Kidney (tissue), 22 donors: Measurements from ENCODE around the gene ARMC6. TPM values are rescaled to one million over a fixed set of nuclear protein-coding genes. Genes with fewer than 3 reads are reported as not detected.

ENCODE experiments used
- DNase-seq, 5 donors: peaks; one replicate each; pipeline ENCODE4 v3.0.0-alpha.2; 2013 to 2020
- FAIRE-seq: peaks from 2 replicates; lab custom pipeline; 2012; peaks lifted over from hg19 to GRCh38; lab: Jason Lieb, UNC
- H3K27ac ChIP-seq, 2 donors: one replicate each; pipeline ENCODE4 v1.7.0; 2013; ENCODE audit warnings: low read depth in 2 of 2, low read length in 2 of 2, inconsistent platforms in 1 of 2
- H3K27me3 ChIP-seq: one replicate; pipeline ENCODE4 v1.7.1; 2013; ENCODE audit warnings: low read length, inconsistent platforms; ENCODE audit not compliant: control insufficient read depth, insufficient read depth
- H3K36me3 ChIP-seq, 3 donors: one replicate each; pipeline versions ENCODE4 v1.7.0 to v1.7.1; 2013; ENCODE audit warnings: low read length in 3 of 3, control low read depth in 1 of 3, inconsistent platforms in 1 of 3; ENCODE audit not compliant: insufficient read depth in 3 of 3, control insufficient read depth in 2 of 3
- H3K4me1 ChIP-seq, 3 donors: one replicate each; pipeline versions ENCODE4 v1.7.0 to v1.7.1; 2013; ENCODE audit warnings: low read length in 3 of 3, inconsistent platforms in 1 of 3, low read depth in 1 of 3; ENCODE audit not compliant: control insufficient read depth in 2 of 3, insufficient read depth in 2 of 3
- H3K4me3 ChIP-seq, 3 donors: one replicate each; pipeline versions ENCODE4 v1.7.0 to v1.8.1; 2013; ENCODE audit warnings: low read length in 3 of 3, control low read depth in 1 of 3, inconsistent platforms in 1 of 3
- H3K9ac ChIP-seq, 3 donors: one replicate each; pipeline versions ENCODE4 v1.7.0 to v1.7.1; 2013; ENCODE audit warnings: low read length in 3 of 3, control low read depth in 1 of 3, inconsistent platforms in 1 of 3
- H3K9me3 ChIP-seq, 3 donors: one replicate each; pipeline versions ENCODE4 v1.7.0 to v1.7.1; 2013; ENCODE audit warnings: low read length in 3 of 3, control low read depth in 1 of 3, inconsistent platforms in 1 of 3; ENCODE audit not compliant: control insufficient read depth in 2 of 3, insufficient read depth in 1 of 3
- intact Hi-C: fragments of 100-400 bp; cut with DNase I; formaldehyde crosslinking; loops from one replicate; pipeline ENCODE4 v1.11.1; 2022
- long read RNA-seq, 10 donors: library from polyadenylated mRNA in 1 of 10; unstranded in 1 of 10; transcript quantifications; one replicate each; pipeline ENCODE4 v2.0.0 and lab custom pipeline, GENCODE V29; 2021 to 2026
- polyA plus RNA-seq: library from polyadenylated mRNA; stranded (reverse); fragments of 350-450 nt; fragmentation: Illumina TruSeq; extraction: RNeasy Lipid Tissue Mini Kit (QIAGEN cat#74804); gene quantifications from one replicate; pipeline ENCODE4 v1.2.3, GENCODE V29; 2014; ENCODE audit warnings: low read depth, low replicate concordance; ENCODE audit not compliant: insufficient read depth
- total RNA-seq: library from RNA; stranded (reverse); fragmentation: NEBNext Ultra II Directional; extraction: Animal tissue kit (Norgen Biotek cat#: 25700); gene quantifications from one replicate; pipeline ENCODE4 v1.2.1, GENCODE V29; 2021
- TF ChIP-seq, protein P1 (sequence below): IDR thresholded peaks from 3 replicates; pipeline ENCODE4 v1.5.1; 2012; ENCODE audit warnings: mild to moderate bottlenecking, moderate library complexity, borderline replicate concordance; ENCODE audit not compliant: insufficient read depth; ENCODE audit errors: extremely low read depth
- donor health status: control.
- donor health status: control.
- donor health status: control.
- donor health status: control.
- donor health status: control.
- donor health status: DM: yes; HTN: yes; CAD: no.
- donor health status: Normal renal cell carcinoma (clear cell type).

ARMC6 gene
- total RNA-seq (23.0 TPM), polyA plus RNA-seq (24.6 TPM)
- long read RNA-seq, donor 1, transcript ARMC6-202 (8 exons, 2,383 nt): major isoform, 8 of 15 reads
- long read RNA-seq, donor 1, partial matches to known transcripts: 6 of 15 reads
- long read RNA-seq, donor 1, other reads (novel, unspliced or antisense): 0 of 15 reads
- long read RNA-seq, donor 2, partial matches to known transcripts: 0 of 4 reads
- long read RNA-seq, donor 2, other reads (novel, unspliced or antisense): 0 of 4 reads
- long read RNA-seq, donor 3, transcript ARMC6-202 (8 exons, 2,383 nt): major isoform, 6 of 7 reads
- long read RNA-seq, donor 3, partial matches to known transcripts: 0 of 7 reads
- long read RNA-seq, donor 3, other reads (novel, unspliced or antisense): 0 of 7 reads
- long read RNA-seq, donor 4, transcript ARMC6-202 (8 exons, 2,383 nt): major isoform, 14 of 20 reads
- long read RNA-seq, donor 4, partial matches to known transcripts: 5 of 20 reads
- long read RNA-seq, donor 4, other reads (novel, unspliced or antisense): 0 of 20 reads
- long read RNA-seq, donor 5: 0 reads
- long read RNA-seq, donor 6, partial matches to known transcripts: 5 of 6 reads
- long read RNA-seq, donor 6, other reads (novel, unspliced or antisense): 0 of 6 reads
- long read RNA-seq, donor 7, transcript ARMC6-206 (9 exons, 2,488 nt): minor isoform, 12 of 48 reads
- long read RNA-seq, donor 7, transcript ARMC6-202 (8 exons, 2,383 nt): major isoform, 24 of 48 reads
- long read RNA-seq, donor 7, partial matches to known transcripts: 2 of 48 reads
- long read RNA-seq, donor 7, other reads (novel, unspliced or antisense): 9 of 48 reads
- long read RNA-seq, donor 8, transcript ARMC6-202 (8 exons, 2,383 nt): major isoform, 6 of 12 reads
- long read RNA-seq, donor 8, partial matches to known transcripts: 5 of 12 reads
- long read RNA-seq, donor 8, other reads (novel, unspliced or antisense): 0 of 12 reads
- long read RNA-seq, donor 9, partial matches to known transcripts: 0 of 3 reads
- long read RNA-seq, donor 9, other reads (novel, unspliced or antisense): 0 of 3 reads
- long read RNA-seq, donor 10, partial matches to known transcripts: 0 of 4 reads
- long read RNA-seq, donor 10, other reads (novel, unspliced or antisense): 0 of 4 reads

DNA sequence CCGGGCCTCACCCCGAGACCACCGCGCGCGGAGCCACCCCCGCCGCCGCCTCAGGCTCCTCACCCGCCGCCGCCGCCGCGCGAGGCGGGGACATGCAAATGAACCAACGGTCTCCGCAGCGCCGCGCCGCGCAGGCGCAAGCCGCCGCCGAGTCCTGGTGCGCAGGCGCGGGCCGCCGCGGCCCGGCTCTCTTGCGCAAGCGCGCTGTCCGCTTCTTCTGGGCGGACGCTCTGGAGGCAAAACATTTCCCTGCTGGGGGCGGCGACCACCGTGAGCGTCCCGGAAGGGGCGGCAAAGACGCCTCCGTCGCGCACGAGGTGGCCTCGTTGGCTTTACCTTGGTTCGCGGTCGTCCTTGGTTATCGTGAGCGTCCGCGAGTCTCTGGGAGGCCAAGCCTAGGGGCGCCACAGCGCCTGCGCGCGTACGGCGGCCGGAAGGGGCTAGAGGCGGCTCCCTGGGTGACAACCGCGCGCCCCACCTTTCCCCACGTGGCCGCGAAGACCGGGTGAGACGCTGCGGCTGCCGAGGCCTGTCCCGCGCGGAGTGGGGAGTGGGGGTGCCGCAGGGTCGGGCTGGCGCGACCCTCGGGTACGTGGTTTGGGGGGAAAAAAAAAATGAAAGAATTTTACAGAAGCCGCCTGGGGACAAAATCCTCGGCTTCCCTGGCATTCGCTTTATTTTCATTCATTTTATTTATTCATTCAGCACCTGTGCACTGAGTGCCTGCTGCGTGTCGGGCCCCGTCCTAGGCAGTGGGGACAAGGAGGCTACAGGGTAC lies at the start of gene ARMC6, which contains the start of gene SUGP2:
Gene ARMC6, plus strand, starts transcription at position 178 of the 778 bp plus-strand sequence. CDS start 607 bp downstream, outside the sequence.
Gene SUGP2, minus strand, starts transcription at position 92 of the 778 bp plus-strand sequence. CDS start 2,446 bp downstream, outside the sequence.
- Histone ChIP-seq H3K9ac (peak within 1 kb of the TSS; percentile 75 to 85 (median 80)), H3K4me1 (peaks cover 0 to 12% (median 0%) of the 10 kb centered on the region in 3 donors), H3K4me3 (peak within 1 kb of the TSS; percentile 81 to 90 (median 85)), H3K27ac (peak within 1 kb of the TSS; percentile 87 to 92), H3K36me3 (peaks cover 0 to 4% (median 0%) of the 10 kb centered on the region in 3 donors), H3K27me3 (no peaks in the 10 kb centered on the region), H3K9me3 (no peaks in the 10 kb centered on the region)
- DNase-seq (peak; percentile 93 to 96 (median 95)), FAIRE-seq (no peak)
- TF ChIP-seq, protein P1, sequence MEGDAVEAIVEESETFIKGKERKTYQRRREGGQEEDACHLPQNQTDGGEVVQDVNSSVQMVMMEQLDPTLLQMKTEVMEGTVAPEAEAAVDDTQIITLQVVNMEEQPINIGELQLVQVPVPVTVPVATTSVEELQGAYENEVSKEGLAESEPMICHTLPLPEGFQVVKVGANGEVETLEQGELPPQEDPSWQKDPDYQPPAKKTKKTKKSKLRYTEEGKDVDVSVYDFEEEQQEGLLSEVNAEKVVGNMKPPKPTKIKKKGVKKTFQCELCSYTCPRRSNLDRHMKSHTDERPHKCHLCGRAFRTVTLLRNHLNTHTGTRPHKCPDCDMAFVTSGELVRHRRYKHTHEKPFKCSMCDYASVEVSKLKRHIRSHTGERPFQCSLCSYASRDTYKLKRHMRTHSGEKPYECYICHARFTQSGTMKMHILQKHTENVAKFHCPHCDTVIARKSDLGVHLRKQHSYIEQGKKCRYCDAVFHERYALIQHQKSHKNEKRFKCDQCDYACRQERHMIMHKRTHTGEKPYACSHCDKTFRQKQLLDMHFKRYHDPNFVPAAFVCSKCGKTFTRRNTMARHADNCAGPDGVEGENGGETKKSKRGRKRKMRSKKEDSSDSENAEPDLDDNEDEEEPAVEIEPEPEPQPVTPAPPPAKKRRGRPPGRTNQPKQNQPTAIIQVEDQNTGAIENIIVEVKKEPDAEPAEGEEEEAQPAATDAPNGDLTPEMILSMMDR: no peak
- intact Hi-C loops: no loop called here

DNA sequence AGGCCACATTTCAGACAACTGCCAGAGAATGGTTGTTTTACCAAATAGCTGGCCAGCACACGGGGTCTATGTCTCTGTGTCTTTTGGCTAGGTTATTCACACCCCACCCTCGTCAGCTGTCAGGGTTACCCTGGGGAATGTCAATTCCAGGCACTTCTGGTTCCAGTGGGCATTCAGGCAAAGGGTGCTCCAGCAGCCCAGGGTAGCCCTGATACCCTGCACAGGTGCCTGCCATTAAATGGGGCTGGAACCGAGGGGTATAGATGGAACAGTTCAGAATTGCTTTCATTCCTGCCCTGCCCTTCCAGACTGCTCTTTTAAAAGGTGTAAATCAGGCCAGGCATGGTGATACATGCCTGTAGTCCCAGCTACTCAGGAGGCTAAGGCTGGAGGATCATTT lies 49.2 kb upstream of the ARMC6 start:
- FAIRE-seq (no peak), DNase-seq (no peak)
- H3K9me3 ChIP-seq: no peaks in the 10 kb centered on the region
- no peaks in the 10 kb centered on the region for H3K27me3 ChIP-seq
- intact Hi-C loops: no loop called here
- no peak overlapping the region for H3K27ac ChIP-seq
- H3K9ac ChIP-seq: no peak overlapping the region
- H3K36me3 ChIP-seq: no peaks in the 10 kb centered on the region
- H3K4me1 ChIP-seq: peaks cover 0 to 5% (median 2%) of the 10 kb centered on the region in 3 donors
- H3K4me3 ChIP-seq: no peak overlapping the region
- TF ChIP-seq, protein P1: no peak

DNA sequence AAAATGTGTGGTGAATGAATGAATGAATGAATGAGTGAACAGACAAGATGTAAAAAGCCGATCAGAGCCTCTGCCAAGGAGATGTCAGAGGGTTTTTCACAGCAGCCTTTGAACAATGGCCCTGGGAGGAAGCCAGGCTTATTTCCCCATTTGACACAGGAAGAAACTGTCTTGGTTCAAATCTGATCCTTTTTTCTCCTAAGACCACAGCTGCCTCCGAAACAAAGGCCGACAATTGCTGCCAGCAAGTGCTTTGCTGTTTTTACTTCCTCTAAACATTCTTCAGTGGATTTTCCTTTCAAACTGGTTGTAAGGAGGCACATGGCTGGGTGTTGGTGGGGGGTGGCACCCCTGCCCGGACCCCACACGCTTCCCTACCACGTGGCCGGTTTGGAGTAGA lies 48.1 kb upstream of the ARMC6 start:
- no peaks in the 10 kb centered on the region for H3K27me3 ChIP-seq
- H3K36me3 ChIP-seq: no peaks in the 10 kb centered on the region
- H3K9me3 ChIP-seq: no peaks in the 10 kb centered on the region
- H3K27ac ChIP-seq: no peak overlapping the region
- no peak overlapping the region for H3K4me3 ChIP-seq
- peak in 1 of 5 donors; percentile 54 for DNase-seq
- H3K4me1 ChIP-seq: peaks cover 0 to 5% (median 2%) of the 10 kb centered on the region in 3 donors
- no peak overlapping the region for H3K9ac ChIP-seq
- FAIRE-seq: no peak
- intact Hi-C loops: no loop called here
- TF ChIP-seq, protein P1: no peak
